Endothelial cell of umbilical vein (primary cell): ENCODE measurements around the gene GGA1. TPM values are rescaled to one million over a fixed set of nuclear protein-coding genes. Genes with fewer than 3 reads are reported as not detected.

Experiments used
- BruUV-seq: library from RNA; stranded (reverse); fragments of 400-500 nt; replicated peaks from 2 replicates; lab custom pipeline; 2021; lab: Mats Ljungman, UMichigan
- CTCF ChIA-PET: fragments of 300-600, 350-600 bp; sonication (Branson Sonifier 250); formaldehyde crosslinking; loops from one replicate; lab custom pipeline; 2021; ENCODE audit warnings: antibody characterized with exemption, inconsistent platforms; lab: Charles Lee
- POLR2A ChIA-PET: fragments of 300-600, 350-600 bp; sonication (Branson Sonifier 250); formaldehyde crosslinking; loops from one replicate; lab custom pipeline; 2021; ENCODE audit warnings: antibody characterized with exemption, inconsistent platforms; lab: Charles Lee
- DNase-seq: peaks from one replicate; pipeline ENCODE4 v3.0.0-alpha.2; 2011; ENCODE audit warnings: low read depth, low spot score
- FAIRE-seq: peaks from 2 replicates; lab custom pipeline; 2011; peaks lifted over from hg19 to GRCh38; lab: Jason Lieb, UNC
- H2AFZ ChIP-seq: 2 replicates; pipeline ENCODE4 v1.6.0; 2012; ENCODE audit warnings: low read depth, low read length, control low read depth, inconsistent platforms
- H3K27ac ChIP-seq: 2 replicates; pipeline ENCODE4 v1.5.1; 2011; ENCODE audit warnings: low read depth, mild to moderate bottlenecking, control low read depth, low read length, moderate library complexity; ENCODE audit not compliant: insufficient read depth
- H3K27me3 ChIP-seq, 2 experiments: 2 replicates each; pipeline versions ENCODE4 v1.6.0 to v1.6.1; 2011; ENCODE audit warnings: low read length in 2 of 2, mixed read lengths in 1 of 2; ENCODE audit not compliant: control insufficient read depth in 2 of 2, insufficient read depth in 2 of 2
- H3K36me3 ChIP-seq, 2 experiments: 2 replicates in 1 of 2; 3 replicates in 1 of 2; pipeline ENCODE4 v1.5.1; 2011; ENCODE audit warnings: low read length in 2 of 2, mild to moderate bottlenecking in 1 of 2, moderate library complexity in 1 of 2; ENCODE audit not compliant: control insufficient read depth in 2 of 2, insufficient read depth in 2 of 2; ENCODE audit errors: extremely low read depth in 1 of 2
- H3K4me1 ChIP-seq: 3 replicates; pipeline ENCODE4 v1.5.1; 2011; ENCODE audit warnings: mild to moderate bottlenecking, low read length; ENCODE audit not compliant: control insufficient read depth, insufficient read depth; ENCODE audit errors: extremely low read depth
- H3K4me2 ChIP-seq: 2 replicates; pipeline ENCODE4 v1.6.1; 2011; ENCODE audit warnings: low read length, control low read depth, mixed read lengths; ENCODE audit not compliant: insufficient read depth
- H3K4me3 ChIP-seq, 3 experiments: fragments of 200-600 bp in 1 of 3; sonication (generic), shearing (Covaris generic) in 1 of 3; replicated peaks in 1 of 3; 2 replicates each; pipeline ENCODE4 v1.5.1; 2011 to 2016; ENCODE audit warnings: control low read depth in 3 of 3, low read length in 3 of 3, mild to moderate bottlenecking in 2 of 3, inconsistent platforms in 1 of 3, low read depth in 1 of 3, moderate library complexity in 1 of 3; ENCODE audit not compliant: insufficient read depth in 1 of 3
- H3K79me2 ChIP-seq: 2 replicates; pipeline ENCODE4 v1.6.0; 2012; ENCODE audit warnings: low read length, inconsistent platforms; ENCODE audit not compliant: control insufficient read depth, insufficient read depth
- H3K9ac ChIP-seq: replicated peaks from 2 replicates; pipeline ENCODE3; 2011; ENCODE audit warnings: low read length, control low read depth; ENCODE audit not compliant: insufficient read depth; ENCODE audit errors: extremely low read depth
- H3K9me1 ChIP-seq: replicated peaks from 3 replicates; pipeline ENCODE4 v1.6.0; 2011; ENCODE audit warnings: mild to moderate bottlenecking, low read length; ENCODE audit not compliant: control insufficient read depth, insufficient read depth; ENCODE audit errors: extremely low read depth
- H3K9me3 ChIP-seq: replicated peaks from 2 replicates; pipeline ENCODE4 v1.5.1; 2012; ENCODE audit warnings: low read length, inconsistent platforms; ENCODE audit not compliant: control insufficient read depth, insufficient read depth
- H4K20me1 ChIP-seq: replicated peaks from 2 replicates; pipeline ENCODE3; 2011; ENCODE audit warnings: mild to moderate bottlenecking, low read length; ENCODE audit not compliant: control insufficient read depth, insufficient read depth; ENCODE audit errors: extremely low read depth
- EZH2 ChIP-seq: IDR thresholded peaks from 2 replicates; pipeline ENCODE4 v1.6.1; 2012; ENCODE audit warnings: borderline replicate concordance, low read depth, mild to moderate bottlenecking, moderate library complexity, low read length, inconsistent platforms; ENCODE audit not compliant: severe bottlenecking
- GATA2 ChIP-seq: IDR thresholded peaks from 2 replicates; pipeline ENCODE4 v1.7.0; 2011; ENCODE audit warnings: low read depth, mild to moderate bottlenecking, moderate library complexity, mixed read lengths, low read length; ENCODE audit not compliant: insufficient read length, insufficient read depth
- MAX ChIP-seq: IDR thresholded peaks from 2 replicates; pipeline ENCODE4 v1.6.1; 2011; ENCODE audit not compliant: insufficient read depth, insufficient read length
- POLR2AphosphoS5 ChIP-seq: IDR thresholded peaks from 2 replicates; pipeline ENCODE4 v1.6.1; 2012; ENCODE audit warnings: low read depth, mild to moderate bottlenecking, control low read depth, low read length, moderate library complexity; ENCODE audit not compliant: insufficient read depth
- dilution Hi-C: fragments of 300-500 bp; cut with MboI; formaldehyde crosslinking; loops from one replicate; pipeline ENCODE4 v1.15.0; 2019; ENCODE audit warnings: low sequenced_read_pairs; ENCODE audit not compliant: extremely low pct_ligation_motif_present
- intact Hi-C: fragments of 100-400 bp; cut with micrococcal nuclease; formaldehyde crosslinking; loops from one replicate; pipeline ENCODE4 v1.10.0; 2022
- polyA plus RNA-seq, 4 experiments: library from polyadenylated mRNA; depleted of rRNA in 3 of 4; stranded (reverse) in 3 of 4; unstranded in 1 of 4; fragments of >200 nt; gene quantifications; 2 replicates each; pipeline versions ENCODE4 v1.2.1 to v1.2.3, GENCODE V29; 2011 to 2012; ENCODE audit warnings: missing spikeins in 1 of 4
- total RNA-seq: library from RNA; stranded (reverse); gene quantifications from 2 replicates; pipeline ENCODE4 v1.2.3, GENCODE V29; 2021
- TF ChIP-seq, protein P1 (sequence below), 2 donors: IDR thresholded peaks; 1 replicate in 1 of 2; 2 replicates in 1 of 2; pipeline ENCODE4 v1.5.1; 2011; ENCODE audit warnings: low read length in 2 of 2, mild to moderate bottlenecking in 2 of 2, moderate library complexity in 2 of 2, control low read depth in 1 of 2, inconsistent platforms in 1 of 2, low read depth in 1 of 2; ENCODE audit not compliant: insufficient read depth in 1 of 2; ENCODE audit errors: extremely low read depth in 1 of 2

The GGA1 gene
- total and polyA plus RNA-seq, 2 donors (not counting 3 experiments of a cell fraction or from before 2014, with no cell fraction given) = 54.1 to 67.5 TPM

DNA sequence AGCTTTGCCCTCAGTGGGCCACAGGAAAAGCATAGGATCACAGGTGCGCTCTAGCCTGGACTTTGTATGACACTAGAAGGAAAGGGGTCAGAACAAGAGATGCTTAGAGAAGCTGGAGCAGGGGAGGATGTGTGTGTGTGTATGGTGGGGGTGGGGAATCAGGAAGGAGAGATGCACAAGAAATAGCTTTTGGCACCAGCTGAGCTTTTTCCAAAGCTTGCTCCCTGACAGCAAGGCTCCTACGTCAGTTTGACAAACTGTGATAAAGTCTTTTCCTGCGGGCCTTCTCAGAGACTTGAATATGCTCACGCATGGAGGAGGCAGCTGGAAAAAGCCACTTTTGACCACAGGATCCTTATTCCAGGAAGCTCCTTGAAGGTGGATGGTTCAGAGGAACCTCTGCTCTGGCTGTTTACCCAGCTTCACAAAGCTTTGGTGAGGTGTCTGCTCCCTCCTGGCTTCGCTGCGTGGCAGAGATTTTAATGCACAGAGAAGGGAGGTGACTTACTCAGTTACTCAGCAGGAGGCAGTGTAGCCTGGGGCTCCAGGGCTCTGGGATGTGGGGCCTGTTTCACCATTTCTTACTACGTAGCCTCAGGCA lies 44.4 kb upstream of the GGA1 start:
- peak overlapping the region; percentile 68 for H3K4me2 ChIP-seq
- H4K20me1 ChIP-seq = peaks cover 3% of the 10 kb centered on the region
- CTCF ChIA-PET = interaction anchor here (1.0 to 21.8 kb wide), 9 partner anchors 9 to 117 kb away, joined by 3 to 977 read pairs (median 6); partner anchors contain the start of gene GGA1
- peak overlapping the region; percentile 52 for H3K9ac ChIP-seq
- H3K79me2 ChIP-seq = peaks cover 70% of the 10 kb centered on the region
- POLR2A ChIA-PET = interaction anchor here (2.3 kb wide), 1 partner anchor 19 kb away, joined by 11 read pairs; no protein-coding TSS in a partner anchor
- FAIRE-seq (peak; percentile 18), DNase-seq (peak; percentile 61)
- BruUV-seq = no TSS peak
- no peak overlapping the region for H2AFZ ChIP-seq
- dilution Hi-C loops = no loop called here
- peaks cover 23 to 32% of the 10 kb centered on the region in 2 experiments for H3K36me3 ChIP-seq
- TF ChIP-seq POLR2AphosphoS5 (peak; percentile 33), EZH2 (no peak), GATA2 (no peak), MAX (no peak)
- TF ChIP-seq, protein P1, sequence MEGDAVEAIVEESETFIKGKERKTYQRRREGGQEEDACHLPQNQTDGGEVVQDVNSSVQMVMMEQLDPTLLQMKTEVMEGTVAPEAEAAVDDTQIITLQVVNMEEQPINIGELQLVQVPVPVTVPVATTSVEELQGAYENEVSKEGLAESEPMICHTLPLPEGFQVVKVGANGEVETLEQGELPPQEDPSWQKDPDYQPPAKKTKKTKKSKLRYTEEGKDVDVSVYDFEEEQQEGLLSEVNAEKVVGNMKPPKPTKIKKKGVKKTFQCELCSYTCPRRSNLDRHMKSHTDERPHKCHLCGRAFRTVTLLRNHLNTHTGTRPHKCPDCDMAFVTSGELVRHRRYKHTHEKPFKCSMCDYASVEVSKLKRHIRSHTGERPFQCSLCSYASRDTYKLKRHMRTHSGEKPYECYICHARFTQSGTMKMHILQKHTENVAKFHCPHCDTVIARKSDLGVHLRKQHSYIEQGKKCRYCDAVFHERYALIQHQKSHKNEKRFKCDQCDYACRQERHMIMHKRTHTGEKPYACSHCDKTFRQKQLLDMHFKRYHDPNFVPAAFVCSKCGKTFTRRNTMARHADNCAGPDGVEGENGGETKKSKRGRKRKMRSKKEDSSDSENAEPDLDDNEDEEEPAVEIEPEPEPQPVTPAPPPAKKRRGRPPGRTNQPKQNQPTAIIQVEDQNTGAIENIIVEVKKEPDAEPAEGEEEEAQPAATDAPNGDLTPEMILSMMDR (IDR thresholded peaks at IDR 0.05; ENCODE audit: extremely low read depth in 1 of 2, insufficient read depth in 1 of 2, low read depth in 1 of 2, low read length in 2 of 2) = no peak
- H3K4me1 ChIP-seq = peaks cover 54% of the 10 kb centered on the region
- peak overlapping the region; percentile 99 for H3K27ac ChIP-seq
- H3K4me3 ChIP-seq = peak overlapping the region in 1 of 3 experiments; percentile 39
- H3K27me3 ChIP-seq = no peaks in the 10 kb centered on the region
- no peaks in the 10 kb centered on the region for H3K9me1 ChIP-seq
- H3K9me3 ChIP-seq = no peaks in the 10 kb centered on the region
- intact Hi-C loops = loop anchor here (5.0 kb wide), 2 partner anchors 113 to 188 kb away; partner anchors contain the start of gene LGALS1
